HepG2 (cell line): ENCODE measurements around the gene MEX3A.

Experiments
- ARID2 ChIP-seq: sonication (generic); formaldehyde crosslinking; IDR thresholded peaks from 2 replicates; pipeline ENCODE4 v1.8.1; 2022; ENCODE audit warnings: mild to moderate bottlenecking, missing genetic modification reagents, borderline replicate concordance
- ZFP36 ChIP-seq: fragments of 150-350 bp; IDR thresholded peaks from 2 replicates; pipeline ENCODE4 v1.6.1; 2018; ENCODE audit warnings: borderline replicate concordance, low read length, low read depth; ENCODE audit not compliant: partially characterized antibody

GRCh38 chr1:156026588-156026987, 55.7 kb downstream of the MEX3A start:
- TF ChIP-seq ARID2 (CRISPR knock-in tag): no peak
- no peak for TF ChIP-seq ZFP36
